OCI-LY1 (cell line): ENCODE results near the gene GPR143.

Experiments
- EZH2 ChIP-seq: fragments of 200-600 bp; sonication (generic), shearing (Covaris generic); IDR thresholded peaks from 2 replicates; pipeline ENCODE4 v1.8.0; 2017; ENCODE audit warnings: borderline replicate concordance, mixed run types, mild to moderate bottlenecking, antibody characterized with exemption, low read length, moderate library complexity, mixed read lengths
- TF ChIP-seq, protein P1 (sequence below): fragments of 200-600 bp; sonication (generic), shearing (Covaris generic); IDR thresholded peaks from 2 replicates; pipeline ENCODE4 v1.5.1; 2017; ENCODE audit warnings: mild to moderate bottlenecking, antibody characterized with exemption, low read length, moderate library complexity, mixed read lengths

DNA sequence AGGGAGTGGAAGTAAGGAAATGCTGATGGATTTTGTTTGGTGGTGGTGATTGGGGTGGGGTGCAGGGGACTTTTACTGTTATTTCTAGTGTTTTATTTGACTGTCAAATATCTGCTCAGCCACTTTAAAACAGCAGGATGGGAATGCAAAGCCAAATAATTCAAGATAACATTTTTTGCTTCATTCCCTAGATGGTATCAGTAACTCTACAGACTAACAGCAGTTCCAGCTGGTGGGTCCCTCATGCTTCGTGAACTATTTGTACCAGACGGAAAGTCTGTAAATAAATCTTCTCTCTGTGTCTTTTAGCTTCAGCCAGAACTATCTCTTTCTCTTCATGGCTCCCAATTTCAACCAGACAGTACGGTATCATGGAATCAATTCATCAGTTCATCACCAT lies 27.5 kb downstream of the GPR143 start:
- no peak for TF ChIP-seq EZH2
- TF ChIP-seq, protein P1, sequence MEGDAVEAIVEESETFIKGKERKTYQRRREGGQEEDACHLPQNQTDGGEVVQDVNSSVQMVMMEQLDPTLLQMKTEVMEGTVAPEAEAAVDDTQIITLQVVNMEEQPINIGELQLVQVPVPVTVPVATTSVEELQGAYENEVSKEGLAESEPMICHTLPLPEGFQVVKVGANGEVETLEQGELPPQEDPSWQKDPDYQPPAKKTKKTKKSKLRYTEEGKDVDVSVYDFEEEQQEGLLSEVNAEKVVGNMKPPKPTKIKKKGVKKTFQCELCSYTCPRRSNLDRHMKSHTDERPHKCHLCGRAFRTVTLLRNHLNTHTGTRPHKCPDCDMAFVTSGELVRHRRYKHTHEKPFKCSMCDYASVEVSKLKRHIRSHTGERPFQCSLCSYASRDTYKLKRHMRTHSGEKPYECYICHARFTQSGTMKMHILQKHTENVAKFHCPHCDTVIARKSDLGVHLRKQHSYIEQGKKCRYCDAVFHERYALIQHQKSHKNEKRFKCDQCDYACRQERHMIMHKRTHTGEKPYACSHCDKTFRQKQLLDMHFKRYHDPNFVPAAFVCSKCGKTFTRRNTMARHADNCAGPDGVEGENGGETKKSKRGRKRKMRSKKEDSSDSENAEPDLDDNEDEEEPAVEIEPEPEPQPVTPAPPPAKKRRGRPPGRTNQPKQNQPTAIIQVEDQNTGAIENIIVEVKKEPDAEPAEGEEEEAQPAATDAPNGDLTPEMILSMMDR, result no peak
